AG09309 (cell line): ENCODE data around the gene SLK.

Experiments
- DNase-seq: peaks from one replicate; pipeline ENCODE4 v3.0.0-alpha.2; 2010; ENCODE audit warnings: low read depth
- H3K4me3 ChIP-seq: 2 replicates; pipeline ENCODE4 v1.5.1; 2011; ENCODE audit warnings: mild to moderate bottlenecking, low read depth, low read length, moderate library complexity; ENCODE audit not compliant: control insufficient read depth
- TF ChIP-seq, protein P1 (sequence below): IDR thresholded peaks from 2 replicates; pipeline ENCODE4 v1.5.1; 2011; ENCODE audit warnings: mild to moderate bottlenecking, low read depth, low read length, inconsistent platforms; ENCODE audit not compliant: insufficient read depth, control insufficient read depth; ENCODE audit errors: missing control alignments

SLK gene

DNA sequence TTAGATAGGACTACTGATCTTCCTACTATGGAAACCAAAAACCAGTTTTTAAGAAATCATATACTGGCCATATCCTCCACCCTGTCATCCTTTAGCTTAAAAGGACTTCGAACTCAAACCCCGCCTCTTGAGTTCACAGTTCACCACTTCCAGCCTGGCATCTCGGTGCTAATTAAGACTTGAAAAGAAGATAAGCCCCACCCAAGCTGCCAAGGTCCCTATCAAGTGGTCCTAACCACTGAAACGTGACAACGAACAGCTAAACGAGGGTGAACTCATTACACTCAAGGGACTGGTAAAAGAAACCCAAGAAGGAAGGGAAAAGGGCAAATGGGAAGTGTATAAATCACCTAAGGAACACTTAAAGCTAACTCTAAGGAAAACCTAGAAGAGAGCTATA, 102.7 kb downstream of the SLK start:
- TF ChIP-seq, protein P1, sequence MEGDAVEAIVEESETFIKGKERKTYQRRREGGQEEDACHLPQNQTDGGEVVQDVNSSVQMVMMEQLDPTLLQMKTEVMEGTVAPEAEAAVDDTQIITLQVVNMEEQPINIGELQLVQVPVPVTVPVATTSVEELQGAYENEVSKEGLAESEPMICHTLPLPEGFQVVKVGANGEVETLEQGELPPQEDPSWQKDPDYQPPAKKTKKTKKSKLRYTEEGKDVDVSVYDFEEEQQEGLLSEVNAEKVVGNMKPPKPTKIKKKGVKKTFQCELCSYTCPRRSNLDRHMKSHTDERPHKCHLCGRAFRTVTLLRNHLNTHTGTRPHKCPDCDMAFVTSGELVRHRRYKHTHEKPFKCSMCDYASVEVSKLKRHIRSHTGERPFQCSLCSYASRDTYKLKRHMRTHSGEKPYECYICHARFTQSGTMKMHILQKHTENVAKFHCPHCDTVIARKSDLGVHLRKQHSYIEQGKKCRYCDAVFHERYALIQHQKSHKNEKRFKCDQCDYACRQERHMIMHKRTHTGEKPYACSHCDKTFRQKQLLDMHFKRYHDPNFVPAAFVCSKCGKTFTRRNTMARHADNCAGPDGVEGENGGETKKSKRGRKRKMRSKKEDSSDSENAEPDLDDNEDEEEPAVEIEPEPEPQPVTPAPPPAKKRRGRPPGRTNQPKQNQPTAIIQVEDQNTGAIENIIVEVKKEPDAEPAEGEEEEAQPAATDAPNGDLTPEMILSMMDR: no peak
- no peak for DNase-seq
- no peak overlapping the region for H3K4me3 ChIP-seq

DNA sequence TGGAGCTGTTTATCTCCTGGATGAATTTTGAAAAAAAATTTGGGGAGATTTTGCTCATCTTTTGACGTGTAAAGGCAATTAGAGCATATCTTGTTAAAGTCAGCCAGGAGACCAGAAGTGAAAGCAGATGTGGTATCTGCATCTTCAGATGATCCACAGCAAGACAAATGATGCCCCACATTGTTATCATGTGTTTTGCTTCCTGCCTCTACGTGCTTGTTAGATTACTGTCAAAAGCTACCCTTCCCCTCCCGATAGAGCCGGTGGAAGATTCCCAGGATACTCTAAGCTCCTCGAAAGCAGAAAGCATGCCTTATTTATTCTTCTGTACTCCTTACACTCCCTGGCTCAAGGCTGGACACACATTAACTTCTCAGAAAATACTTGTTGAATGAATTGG, 105.8 kb downstream of the SLK start:
- DNase-seq: no peak
- no peak overlapping the region for H3K4me3 ChIP-seq
- TF ChIP-seq, protein P1: no peak

DNA sequence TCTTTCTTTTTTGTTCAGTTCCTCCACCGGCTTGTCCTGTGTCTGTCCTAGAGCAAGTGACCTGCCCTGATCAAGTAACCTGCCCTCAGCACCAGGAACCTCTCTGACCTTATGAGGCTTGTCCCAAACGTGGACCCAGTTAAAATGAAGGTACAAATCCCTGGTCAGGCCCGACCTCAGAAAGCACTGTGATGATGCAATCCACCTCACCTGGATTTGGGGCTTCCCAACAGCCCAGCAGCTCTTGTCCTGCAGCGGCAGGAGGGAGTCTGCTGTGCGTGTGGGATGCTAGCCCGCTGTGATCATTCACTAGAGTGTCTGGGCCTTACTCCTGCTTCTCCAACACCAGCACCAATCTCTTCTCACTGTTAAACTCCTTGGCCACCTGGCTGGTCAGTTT, 107.6 kb downstream of the SLK start:
- H3K4me3 ChIP-seq: no peak overlapping the region
- no peak for DNase-seq
- TF ChIP-seq, protein P1: no peak

DNA sequence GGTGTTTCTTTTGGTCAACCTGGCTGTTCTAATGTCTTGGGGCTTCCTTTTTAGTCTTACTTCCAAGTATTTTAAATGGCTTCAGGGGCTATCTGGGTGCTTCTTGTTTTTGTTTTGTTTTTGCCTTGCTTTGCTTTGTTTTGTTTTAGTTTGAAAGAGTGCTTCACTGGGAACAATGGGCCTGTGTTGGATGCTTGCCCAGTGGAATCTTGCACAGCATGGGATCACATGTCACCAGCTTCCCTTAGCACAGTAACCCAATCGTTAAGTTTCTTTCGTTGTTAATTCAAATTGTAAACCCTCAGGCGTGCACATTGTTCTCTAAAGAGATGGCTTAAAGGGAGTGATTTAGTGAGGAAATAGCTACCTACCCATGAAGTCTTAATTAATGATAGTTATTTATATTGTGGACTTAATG, 109.8 kb downstream of the SLK start:
- no peak overlapping the region for H3K4me3 ChIP-seq
- no peak for DNase-seq
- TF ChIP-seq, protein P1: no peak

DNA sequence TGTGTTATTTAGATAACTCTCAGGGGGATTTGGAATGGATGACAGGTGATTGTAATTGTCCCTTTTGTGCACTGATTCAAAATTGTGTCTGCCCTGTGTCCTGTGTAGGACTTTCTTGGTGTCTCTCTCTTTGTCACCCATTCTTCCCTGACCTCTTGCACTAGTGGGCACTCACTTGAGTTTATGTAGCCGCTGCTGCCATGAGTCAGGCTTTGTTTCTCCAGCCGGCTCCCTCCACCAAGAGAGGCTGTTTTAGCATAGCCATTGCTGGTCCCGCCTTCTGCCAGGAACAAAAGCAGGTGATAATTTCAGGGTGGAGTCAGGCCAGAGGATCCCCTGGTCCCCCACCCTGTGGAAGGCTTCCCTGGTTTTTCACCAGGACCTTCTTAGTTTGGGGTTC, 110.3 kb downstream of the SLK start:
- H3K4me3 ChIP-seq: no peak overlapping the region

DNA sequence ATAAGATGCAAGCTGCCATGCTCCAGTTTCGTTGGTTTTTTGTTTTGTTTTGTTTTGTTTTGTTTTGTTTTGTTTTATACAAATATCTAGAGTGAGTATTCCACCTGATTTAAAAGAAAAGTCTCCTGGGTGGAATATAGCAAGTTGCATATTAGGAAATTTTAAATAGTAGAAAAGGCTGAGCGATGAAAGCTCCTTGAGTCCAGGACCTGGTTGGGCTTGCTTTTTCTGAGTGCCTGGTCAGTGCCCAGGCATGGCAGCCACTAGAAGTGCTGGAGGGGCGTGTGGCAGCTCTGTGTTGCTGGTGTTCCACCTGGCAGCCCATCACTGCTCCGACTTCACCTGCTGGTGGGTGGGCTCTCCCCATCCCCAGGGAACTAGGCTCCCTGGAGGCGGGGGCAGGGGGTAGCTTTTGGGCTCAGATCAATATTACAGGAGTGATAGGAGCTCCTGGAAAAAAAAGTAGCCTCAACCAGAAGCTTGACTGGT, 110.8 kb downstream of the SLK start:
- no peak for DNase-seq
- TF ChIP-seq, protein P1: no peak
- no peak overlapping the region for H3K4me3 ChIP-seq

More for the DNA sequence above, 110.3 kb downstream of the SLK start:
- DNase-seq: no peak
- TF ChIP-seq, protein P1: no peak
